HG02840 (cell line): ENCODE data around the gene TTC28.

Experiments used
- ATAC-seq: cut with Tn5 transposase; IDR thresholded peaks from one replicate; pipeline ENCODE4 v1.9.1; 2021; ENCODE audit warnings: mild to moderate bottlenecking, moderate library complexity, moderate number of reproducible peaks; ENCODE audit not compliant: unreplicated experiment, low FRiP score

The TTC28 gene

DNA sequence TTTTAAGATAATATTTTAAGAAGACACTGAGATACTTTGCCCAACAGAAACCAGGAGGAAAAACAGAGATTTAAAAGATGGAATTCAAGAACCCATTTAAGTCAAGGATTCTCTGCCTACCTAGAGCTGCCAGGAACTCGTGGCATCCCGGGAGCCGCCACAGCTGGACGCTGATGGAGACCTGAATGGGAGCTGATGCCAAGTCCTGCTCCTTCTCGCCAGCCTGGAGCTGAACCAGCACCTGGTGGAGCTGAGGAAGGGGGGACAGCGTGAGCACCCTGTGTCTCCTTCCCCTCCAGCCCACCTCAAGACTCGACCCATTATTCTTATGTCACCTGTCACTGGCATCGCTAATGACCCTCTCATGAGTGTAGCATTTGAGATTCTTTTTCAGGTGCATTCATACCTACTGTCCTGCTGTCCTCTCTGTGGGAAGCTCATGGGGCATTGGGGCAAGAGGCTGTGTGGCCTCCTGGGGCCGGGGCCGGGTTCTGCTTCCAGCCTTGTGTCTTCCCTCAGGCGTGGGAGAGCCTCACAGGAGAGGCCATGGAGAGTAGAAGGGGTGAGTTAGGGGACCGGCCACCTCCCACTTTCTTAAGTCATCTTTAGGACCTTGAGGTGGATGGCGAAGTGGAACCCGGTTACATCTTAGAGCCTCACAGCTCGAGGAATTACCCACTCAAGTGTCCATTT is 689.7 kb downstream of the TTC28 start:
- ATAC-seq: no peak

DNA sequence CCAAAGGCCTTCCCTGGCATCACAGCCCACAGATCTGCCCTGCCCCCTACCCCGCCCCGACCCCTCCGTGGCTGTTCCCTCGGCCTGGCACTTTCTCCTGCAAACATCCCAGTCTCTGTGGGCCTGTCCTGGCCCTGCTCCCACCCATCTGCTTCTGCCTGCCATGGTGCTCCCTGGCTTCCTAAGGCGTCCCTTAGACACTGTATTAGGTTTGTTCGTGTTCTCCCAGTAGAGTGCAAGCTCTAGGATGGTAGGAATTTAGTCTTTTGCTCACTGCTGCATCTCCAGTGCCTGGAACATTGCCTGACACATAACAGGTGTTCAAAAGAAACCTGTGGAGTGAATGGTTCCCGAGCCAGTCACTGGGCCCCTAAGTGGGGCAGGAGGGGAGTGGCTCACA is 690.9 kb downstream of the TTC28 start:
- ATAC-seq: no peak

DNA sequence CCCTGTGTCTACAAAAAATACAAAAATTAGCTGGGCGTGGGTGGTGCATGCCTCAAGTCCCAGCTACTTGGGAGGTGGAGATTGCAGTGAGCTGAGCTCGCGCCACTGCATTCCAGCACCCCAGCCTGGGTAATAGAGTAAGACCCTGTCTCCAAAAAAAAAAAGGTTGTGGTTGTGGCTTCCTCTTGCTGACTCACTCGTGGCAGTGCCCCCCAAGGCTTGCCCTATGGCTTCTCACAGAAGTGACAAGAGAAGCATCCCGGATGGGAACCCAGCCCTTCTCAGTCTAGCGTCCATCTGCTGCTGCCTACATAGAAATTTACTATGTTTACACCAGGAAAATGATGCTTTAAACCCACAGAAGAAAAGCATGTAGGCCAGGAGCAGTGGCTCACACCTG is 692.1 kb downstream of the TTC28 start:
- ATAC-seq: no peak

DNA sequence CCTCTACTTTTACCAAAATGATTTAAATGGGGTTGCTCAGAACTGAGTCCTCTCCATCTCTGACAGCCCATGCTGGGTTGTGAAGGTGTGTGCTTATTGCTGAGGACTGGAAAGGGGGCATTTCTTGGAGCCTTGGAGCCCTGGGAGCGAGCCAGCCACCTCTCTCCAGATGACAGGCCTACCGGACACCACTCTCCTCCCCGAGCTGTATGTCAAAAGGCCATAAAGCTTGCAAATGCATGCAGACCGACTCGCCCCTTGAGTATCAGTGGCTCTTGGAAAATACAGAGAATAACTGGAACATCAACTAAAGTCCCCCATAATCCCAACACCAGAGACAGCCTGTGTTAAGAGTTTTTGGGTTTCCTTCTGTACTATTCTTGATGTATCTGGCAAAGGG is 692.7 kb downstream of the TTC28 start:
- ATAC-seq: no peak

DNA sequence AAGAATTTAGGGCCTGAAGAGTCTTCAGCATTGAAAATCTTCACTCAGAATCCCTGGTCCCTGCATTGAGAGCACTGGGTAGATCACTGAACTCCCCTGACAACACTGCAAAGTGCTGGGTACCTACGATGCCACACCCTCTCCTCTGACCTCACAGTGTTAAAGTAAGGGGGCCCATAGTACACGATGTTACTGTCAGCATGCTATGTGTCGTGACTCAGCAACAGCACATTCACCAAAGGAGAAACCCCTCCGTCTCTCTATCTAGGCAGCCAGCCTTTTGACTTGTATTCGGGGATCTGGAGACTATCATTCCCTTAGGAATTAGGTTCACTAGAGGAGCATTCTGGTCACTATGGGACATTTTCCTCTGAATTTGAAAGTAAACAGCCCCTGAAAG is 693.2 kb downstream of the TTC28 start:
- no peak for ATAC-seq

DNA sequence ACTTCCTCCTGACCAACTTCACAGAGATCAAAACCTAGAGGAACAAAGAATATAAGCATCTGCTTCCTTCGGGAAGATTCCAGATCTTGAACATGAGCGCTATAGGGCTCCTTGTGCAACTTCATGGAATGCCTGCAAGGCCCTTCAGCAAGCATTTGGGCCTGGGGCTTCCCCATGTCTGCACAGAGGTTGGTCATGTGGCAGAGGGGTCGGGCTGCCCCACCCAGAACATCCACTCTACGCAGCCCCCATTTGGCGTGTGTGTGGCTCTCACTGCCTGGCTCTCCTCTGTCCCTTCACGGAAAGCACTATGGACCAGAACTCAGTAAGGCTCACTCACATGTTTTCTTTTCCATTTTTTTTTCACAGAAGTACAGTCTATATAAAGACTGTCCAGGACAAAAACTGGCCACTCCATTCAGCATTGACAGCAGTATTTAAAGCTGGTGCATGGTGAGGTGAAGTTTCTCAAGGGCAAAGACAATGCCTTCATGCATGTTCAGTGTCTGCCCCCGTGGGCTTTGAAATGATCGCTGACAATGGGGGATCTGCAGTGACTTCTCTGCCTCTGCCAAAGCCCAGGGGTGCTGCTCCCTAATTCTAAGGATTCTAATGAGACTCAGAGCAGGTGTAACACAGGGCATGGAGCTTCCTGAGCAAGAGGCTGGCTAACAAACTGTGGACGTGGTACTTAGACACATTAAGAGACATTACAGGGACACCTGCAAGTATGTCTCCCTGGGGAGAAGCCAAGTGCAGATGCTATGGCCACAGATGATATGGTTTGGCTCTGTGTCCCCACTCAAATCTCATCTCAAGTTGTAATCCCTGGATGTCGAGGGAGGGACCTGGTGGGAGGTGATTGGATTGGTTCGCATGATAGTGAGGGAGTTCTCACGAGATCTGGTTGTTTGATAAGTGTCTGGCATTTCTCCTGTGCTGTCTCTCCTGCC is 694.0 kb downstream of the TTC28 start:
- no peak for ATAC-seq

DNA sequence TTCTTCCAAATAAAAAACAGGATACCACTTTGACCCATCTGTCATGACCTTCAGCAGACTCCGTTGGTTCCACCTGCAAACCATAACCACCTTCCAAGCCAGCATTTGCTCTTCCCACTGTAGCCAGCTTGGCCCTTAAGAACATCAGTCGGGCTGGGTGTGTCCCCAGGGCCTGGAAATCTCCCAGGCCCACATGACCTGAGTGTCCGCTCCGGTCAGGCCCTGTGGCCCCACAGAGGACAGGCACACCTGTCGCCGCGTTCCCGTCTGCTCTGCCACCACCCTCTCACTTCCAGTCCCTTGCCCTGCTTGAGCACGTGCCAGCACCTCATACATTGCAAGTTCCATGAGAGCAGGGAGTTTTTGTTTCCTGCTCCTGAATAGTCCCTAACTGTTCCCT is 694.9 kb downstream of the TTC28 start:
- no peak for ATAC-seq

DNA sequence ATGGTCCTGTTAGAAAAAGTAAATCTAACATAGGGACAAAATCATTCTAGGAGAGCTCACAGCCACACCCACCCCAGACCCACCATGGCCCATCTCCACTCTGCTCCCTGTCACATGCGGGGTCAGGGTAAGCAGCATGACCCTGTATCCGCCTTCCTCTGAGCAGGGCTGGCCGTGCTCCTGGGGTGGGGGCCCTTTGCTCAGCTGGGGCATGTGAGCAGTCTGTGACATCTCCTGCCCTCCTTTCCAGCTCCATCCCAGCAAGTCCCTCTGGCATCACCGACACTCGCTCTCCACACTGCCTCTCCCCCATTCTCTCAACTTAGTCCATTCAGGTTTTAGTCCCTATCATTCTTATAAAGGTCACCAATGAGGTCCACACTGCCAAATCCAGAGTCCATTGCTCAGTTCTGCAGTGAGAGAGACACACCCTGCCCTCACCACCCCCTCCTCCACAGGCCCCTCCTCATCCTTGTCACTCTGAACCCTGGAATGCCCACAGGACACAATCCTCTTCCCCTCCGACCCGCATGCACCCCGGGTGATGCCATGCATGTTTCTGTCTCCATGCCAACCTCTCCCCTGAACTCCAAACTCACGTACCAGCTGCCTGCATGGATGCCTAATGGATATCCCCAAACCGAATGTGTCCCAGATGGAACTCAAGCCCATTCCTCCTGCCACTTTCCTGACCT is 695.5 kb downstream of the TTC28 start:
- no peak for ATAC-seq

DNA sequence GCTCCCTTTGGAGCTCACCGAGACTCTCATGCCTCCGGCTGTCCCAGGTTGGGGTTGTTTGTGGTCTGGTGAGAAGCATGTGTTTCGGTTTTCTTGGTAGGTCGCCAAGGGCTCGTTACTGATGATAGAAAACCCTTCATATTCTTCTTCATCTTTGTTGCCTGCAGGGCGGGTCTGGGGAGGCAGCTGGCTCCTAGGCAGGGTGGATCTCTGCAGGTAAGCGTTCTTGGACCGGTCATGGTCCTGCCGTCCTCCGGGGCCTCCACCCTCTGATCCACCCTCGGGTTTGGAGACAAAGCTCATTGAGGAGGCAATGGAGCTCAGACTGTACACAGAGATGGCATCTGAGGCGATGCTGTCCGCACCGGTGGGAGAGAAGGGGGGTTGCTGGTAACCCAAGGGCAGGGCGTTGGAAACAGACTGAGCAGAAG is 696.3 kb downstream of the TTC28 start:
- no peak for ATAC-seq

DNA sequence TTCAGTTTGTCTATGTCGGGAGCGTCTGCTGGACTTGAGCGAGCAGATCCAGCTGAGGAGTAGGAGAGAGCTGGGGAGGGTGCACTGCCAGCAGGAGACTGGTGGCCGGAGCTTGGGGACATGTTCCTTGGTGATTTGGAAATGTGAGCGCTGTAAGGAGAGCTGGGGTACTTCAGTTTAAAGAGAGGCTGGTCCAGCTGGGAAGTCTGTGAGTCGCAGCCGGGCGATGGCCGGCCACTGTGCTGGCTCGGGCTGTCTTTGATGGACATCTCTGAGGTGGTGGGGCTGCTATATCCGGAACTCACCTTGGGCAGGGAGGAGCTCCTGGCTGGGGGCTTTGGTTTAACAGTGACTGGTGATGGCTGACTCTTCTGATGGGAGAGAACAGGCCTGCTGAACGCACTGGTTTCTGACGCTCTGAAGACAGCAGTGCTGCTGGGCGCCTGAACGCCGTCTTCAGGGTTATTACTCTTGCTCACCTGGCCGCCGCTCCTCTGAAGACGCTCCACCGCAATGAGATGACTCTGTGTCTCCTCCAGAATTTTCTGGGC is 696.9 kb downstream of the TTC28 start:
- no peak for ATAC-seq

DNA sequence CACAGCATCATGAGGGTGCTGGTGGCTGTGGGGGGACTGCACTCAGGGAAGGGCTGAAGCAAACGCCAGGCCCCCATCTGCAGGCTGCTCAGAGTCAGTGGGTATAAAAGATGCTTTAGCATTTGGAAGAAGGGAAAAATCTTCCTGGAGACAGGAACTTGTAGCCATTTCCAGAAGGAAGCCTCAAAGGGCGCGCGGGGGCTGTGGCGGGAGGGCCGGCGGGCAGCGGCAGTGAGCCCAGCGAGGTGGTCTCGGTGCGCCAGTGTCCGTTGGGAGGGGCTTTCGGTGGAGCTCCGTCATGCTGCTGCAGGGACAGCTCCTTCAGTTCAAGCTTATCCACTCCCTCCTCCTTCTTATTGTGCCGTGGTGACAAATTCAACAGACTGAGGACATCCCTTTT is 697.5 kb downstream of the TTC28 start:
- no peak for ATAC-seq

DNA sequence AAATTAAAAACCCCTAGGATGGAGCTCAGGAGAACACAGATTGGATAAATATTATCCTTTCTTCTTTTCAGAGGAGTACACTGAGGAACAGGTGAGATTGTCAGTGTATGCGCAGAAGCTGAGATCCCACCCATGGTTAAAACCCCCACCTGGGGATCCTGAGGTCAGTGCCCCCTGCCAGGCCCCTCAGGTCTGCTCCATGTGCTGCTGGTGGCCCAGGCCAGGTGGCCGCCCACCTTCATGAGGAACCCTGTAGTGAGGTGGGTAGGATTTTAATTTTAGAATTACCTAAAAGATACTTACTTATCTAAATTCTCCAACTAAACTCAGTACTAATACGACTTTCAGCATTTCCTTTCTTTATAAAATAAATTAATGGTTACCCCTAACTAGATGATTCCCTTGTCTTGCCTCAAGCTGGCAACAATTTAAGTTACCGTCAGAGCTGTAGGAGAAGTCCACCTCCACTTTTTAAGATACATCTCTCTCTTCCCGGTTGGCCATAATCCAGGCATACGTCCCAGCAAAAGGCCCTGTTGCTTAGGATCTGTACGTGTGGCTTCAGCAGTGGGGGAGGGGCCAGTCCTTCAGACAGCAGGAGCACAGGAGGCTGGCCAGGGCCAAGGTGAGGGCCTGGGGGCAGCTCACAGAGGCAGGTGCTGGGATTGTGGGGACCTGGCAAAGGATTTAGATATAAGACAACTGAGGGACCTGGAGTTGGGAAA is 699.1 kb downstream of the TTC28 start:
- ATAC-seq: no peak

DNA sequence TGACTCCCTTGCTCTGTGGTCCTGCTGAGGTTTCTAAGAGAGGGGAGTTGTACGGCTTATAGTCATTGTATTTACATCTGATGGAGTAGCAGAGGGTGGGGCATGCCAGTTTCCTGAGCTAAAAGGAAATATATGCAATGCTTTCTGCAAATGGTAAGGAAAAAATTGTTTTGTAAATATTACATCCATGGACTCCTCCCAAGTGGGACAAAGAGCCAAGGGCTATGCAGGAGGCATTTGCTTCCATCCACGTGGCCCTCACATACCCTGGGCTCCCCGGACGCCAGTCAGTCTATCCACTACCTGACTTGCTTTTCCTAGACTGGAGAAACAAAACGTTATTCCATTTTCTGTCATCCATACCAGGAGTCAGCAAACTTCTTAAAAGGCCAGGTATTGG is 700.8 kb downstream of the TTC28 start:
- ATAC-seq: no peak

DNA sequence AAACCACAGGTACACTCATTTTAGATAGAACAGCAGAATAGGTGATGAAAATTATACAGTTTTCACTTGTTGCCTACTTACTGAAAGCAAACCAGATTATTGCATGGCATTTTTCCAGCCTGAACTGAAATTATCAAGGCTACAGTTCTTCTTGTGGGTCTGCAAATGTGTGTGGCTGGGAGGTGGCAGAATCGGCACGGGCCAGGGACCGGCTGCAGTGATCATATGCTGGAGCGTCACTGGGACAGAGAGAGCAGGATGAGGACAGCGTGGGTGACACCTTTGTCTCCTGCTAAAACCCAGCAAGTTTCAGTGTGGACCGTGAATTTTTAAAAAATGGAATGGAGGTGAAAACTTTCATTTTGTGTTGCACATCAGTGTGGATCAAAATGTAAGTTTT is 701.3 kb downstream of the TTC28 start:
- no peak for ATAC-seq

DNA sequence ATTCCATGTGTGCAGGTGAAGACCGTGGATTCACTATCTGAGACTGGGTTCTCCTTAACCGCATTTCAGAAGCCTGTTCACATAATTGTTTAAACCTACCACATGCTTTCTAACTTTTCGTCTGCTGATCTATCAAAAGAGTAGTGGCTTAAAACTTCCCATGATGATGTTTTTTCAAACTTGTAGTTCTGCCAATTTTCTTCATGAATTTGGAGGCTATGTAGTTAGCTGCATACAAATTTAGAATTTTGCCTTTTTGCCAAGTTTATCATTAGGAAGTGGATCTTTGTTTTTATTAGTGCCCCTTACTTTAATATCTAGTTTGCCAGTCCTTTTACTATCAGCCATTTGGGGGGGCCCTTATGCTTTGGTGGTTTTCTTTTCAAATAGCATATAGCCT is 703.1 kb downstream of the TTC28 start:
- ATAC-seq: no peak

DNA sequence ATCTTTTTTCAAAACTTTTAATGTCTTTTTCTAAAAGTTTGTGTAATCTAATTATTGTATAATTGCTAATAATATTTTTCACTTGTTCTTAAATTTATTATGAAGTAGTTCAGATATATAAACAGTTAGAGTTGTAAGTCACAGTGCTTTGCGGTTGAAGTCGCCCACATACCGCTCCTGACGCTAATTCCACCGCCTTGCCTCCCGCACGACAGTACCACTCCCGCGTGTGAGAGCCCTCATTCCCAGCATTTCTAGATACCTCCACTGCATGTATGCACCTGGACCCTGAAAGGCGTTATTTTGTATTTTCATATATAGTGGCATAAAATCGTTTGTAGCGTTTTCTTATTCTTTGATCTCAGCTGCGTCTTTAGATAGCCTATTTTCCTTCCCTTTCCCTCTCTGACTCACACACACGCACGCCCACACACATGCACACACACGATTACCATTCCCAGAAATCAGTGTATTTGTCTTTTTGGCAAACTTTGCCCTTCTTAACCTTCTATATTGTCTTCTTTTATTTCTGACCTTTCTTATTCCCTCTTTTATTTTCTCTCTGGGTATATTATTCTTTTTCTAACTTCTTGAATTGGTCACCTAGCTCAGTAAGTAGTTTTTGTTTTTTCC is 704.1 kb downstream of the TTC28 start:
- no peak for ATAC-seq

DNA sequence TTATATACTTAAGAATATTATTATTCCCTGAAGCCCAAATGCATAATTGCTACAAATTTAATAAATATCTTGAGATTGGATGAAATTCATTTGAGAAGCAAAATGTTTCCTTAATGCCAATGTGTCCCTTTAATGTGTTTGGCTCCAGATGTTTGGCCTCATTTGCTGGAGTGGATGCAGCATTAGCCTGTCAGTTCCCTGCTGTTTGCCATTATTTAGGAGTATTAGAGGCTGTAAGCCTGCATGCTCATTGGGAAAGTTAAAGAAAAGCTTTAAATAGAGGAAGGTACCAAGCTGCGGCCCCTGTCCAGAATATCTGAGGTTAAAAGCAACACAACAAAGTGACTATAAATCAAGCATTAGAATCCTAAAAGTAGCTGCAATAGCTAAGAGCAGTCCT is 705.8 kb downstream of the TTC28 start:
- ATAC-seq: no peak

DNA sequence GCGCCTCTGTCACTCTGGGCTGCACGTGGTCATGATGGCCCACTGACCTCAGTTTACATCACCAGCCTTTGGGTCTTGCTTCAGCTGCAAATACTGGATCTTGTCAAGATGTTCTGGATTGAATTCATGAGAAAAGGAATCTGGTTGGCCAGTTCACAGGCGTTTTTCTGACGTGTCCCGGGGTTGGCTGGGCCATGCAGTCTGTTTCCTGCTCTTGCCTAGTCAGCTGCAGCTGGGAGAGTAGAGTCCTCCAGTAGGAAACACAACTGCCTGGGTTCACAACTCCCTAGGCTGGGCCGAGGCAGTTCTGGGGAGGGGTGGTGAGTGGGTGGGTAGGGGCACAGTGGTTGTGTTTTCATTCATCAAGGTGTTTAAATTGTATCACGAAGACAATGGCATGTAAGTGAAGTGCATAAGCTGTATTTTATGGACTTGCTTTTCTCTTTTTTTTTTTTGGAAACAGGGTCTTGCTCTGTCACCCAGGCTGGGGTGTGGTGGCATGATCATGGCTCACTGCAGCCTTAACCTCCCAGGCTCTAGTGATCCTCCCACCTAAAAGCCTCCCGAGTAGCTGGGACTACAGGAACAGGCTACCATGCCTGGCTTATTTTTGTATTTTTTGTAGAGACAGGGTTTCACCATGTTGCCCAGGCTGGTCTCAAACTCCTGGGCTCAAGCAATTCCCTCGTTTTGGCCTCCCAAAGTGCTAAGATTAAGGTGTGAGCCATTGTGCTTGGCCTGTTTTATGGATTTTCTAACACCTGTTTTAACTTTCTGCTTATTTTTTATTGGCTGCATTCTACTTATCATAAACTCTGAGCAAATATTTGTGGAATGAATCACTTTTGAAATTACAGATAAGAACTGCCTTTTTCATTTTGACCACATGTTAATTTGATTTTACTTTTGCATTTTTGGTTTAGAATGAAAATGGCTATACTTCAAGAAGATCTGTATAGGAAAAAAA is 706.6 kb downstream of the TTC28 start:
- ATAC-seq: no peak

DNA sequence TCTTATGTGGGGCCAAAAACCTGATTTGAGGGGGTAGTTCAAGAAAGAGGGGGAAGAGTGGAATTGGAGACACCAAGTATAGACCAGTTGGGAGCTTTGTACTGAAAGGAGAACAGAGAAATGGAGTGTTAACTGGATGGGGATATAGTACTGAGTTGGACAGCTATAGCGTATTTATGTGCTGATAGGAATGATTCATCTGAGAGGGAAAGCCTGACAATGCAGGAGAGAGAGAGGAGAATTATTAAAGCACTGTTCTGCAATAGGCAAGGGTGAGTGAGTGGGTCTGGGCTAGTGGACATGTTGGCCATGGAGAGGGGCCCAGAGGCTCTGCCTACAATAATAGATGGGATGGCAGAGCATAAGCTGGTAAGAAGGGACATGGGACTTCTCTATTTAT is 707.7 kb downstream of the TTC28 start:
- ATAC-seq: no peak
